H1 (cell line): ENCODE measurements around the gene GMPPA. TPM values are rescaled to one million over a fixed set of nuclear protein-coding genes. Genes with fewer than 3 reads are reported as not detected.

ENCODE experiments used
- BRCA1 ChIP-seq: IDR thresholded peaks from 2 replicates; pipeline ENCODE4 v1.6.1; 2012; ENCODE audit warnings: low read depth, low read length, improper control_type of control experiment
- polyA plus RNA-seq, 7 experiments: library from polyadenylated mRNA; depleted of rRNA in 3 of 7; stranded (reverse) in 5 of 7; unstranded in 2 of 7; fragments of >200 nt in 5 of 7; fragments of 200-250 nt in 2 of 7; gene quantifications; 1 replicate in 5 of 7; 2 replicates in 1 of 7; 4 replicates in 1 of 7; pipeline versions ENCODE4 v1.2.1 to v1.2.3, GENCODE V29; 2011 to 2013; ENCODE audit warnings: missing spikeins in 2 of 7, mixed read lengths in 2 of 7
- total RNA-seq: library from RNA; stranded (reverse); fragmentation: NEBNext Ultra II Directional; extraction: Animal tissue kit (Norgen Biotek cat#: 25700); gene quantifications from 2 replicates; pipeline ENCODE4 v1.2.1, GENCODE V29; 2021

The GMPPA gene
- total and polyA plus RNA-seq, 2 of the 8 experiments (the other 6 are each of a cell fraction or from before 2014, with no cell fraction given), result 34.3 to 98.8 TPM

GRCh38 chr2:219500135-219500534 lies 1.4 kb downstream of the GMPPA start (continued):
- TF ChIP-seq BRCA1, result no peak
